ENCODE data around the gene LINGO1.

Gene LINGO1

DNA sequence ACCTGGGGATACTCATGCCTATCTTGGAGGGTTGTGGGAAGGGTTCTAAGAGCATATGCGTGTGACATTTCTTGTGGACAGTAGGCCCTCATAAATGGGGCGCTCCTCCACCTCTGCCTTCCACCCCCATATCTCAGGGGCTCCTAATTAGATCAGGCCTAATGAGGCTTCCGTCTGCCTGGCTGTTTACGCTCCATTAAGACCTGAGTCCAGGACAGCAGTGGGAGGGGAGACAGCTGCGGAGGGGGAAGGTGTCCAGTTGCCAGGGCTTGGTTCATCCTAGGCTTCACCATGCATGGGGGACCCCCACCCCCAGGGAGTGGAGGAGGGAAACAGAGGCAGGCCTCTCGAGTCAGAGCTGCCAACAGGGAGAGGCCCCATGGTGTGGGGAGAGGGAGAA is 9.3 kb upstream of the LINGO1 start:
- Histone ChIP-seq H3K27ac (no peak overlapping the region), H3K4me1 (no peaks in the 10 kb centered on the region), H3K4me3 (no peak overlapping the region), H3K9me3 (no peaks in the 10 kb centered on the region), H3K27me3 (peaks cover 0 to 33% of the 10 kb centered on the region in 2 donors), H3K36me3 (no peaks in the 10 kb centered on the region)
- intact Hi-C loops (cut with DNase I; ENCODE audit: low total_unique reads) = no loop called here
- no peak for DNase-seq
- TF ChIP-seq, protein P1, sequence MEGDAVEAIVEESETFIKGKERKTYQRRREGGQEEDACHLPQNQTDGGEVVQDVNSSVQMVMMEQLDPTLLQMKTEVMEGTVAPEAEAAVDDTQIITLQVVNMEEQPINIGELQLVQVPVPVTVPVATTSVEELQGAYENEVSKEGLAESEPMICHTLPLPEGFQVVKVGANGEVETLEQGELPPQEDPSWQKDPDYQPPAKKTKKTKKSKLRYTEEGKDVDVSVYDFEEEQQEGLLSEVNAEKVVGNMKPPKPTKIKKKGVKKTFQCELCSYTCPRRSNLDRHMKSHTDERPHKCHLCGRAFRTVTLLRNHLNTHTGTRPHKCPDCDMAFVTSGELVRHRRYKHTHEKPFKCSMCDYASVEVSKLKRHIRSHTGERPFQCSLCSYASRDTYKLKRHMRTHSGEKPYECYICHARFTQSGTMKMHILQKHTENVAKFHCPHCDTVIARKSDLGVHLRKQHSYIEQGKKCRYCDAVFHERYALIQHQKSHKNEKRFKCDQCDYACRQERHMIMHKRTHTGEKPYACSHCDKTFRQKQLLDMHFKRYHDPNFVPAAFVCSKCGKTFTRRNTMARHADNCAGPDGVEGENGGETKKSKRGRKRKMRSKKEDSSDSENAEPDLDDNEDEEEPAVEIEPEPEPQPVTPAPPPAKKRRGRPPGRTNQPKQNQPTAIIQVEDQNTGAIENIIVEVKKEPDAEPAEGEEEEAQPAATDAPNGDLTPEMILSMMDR (IDR thresholded peaks at IDR 0.05) = no peak

DNA sequence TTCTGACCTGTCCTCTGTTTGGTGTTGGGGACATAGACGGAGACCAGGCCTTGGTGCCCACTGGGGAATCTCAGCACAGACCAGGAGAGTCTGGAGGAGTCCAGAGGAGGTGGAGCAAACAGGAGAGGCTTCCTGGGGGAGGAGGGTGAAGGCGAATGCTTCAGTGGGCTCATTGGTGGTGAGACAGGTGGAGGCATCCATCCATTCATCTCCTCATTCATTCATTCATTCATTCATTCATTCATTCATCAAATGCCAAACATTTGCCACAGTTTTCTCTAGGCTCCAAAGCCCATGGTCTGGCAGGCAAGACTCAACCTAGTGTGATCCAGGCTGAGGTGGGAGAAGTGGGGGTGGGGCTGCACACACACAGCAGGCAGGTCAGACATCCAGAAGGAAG is 7.9 kb upstream of the LINGO1 start:
- intact Hi-C loops (cut with DNase I; ENCODE audit: low total_unique reads) = no loop called here
- Histone ChIP-seq H3K4me3 (no peak overlapping the region), H3K9me3 (no peaks in the 10 kb centered on the region), H3K4me1 (no peaks in the 10 kb centered on the region), H3K27ac (no peak overlapping the region), H3K36me3 (no peaks in the 10 kb centered on the region), H3K27me3 (peaks cover 0 to 39% of the 10 kb centered on the region in 2 donors)
- DNase-seq = no peak
- TF ChIP-seq, protein P1 (IDR thresholded peaks at IDR 0.05) = no peak

DNA sequence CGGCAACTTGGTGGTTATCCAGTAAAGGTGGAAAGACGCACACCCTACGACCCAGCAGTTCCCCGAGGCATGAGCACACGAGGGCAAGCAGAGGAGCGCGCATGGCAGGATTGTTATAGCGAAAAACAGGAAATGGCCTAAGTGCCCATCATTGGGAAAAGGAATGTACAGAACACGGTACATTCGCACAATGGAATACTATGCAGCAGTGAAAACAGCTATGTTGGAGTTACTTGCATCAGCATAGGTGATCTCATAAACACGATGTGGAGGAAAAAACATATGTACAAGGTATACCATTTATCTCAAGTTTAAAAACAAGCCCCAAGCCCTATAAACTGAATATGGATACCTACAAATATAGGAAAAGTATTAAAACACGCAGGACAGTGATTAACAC is 6.7 kb upstream of the LINGO1 start:
- intact Hi-C loops (cut with DNase I; ENCODE audit: low total_unique reads) = no loop called here
- TF ChIP-seq, protein P1 (IDR thresholded peaks at IDR 0.05) = no peak
- Histone ChIP-seq H3K9me3 (no peaks in the 10 kb centered on the region), H3K27ac (no peak overlapping the region), H3K4me3 (no peak overlapping the region), H3K4me1 (peaks cover 0 to 5% (median 3%) of the 10 kb centered on the region in 4 donors), H3K36me3 (no peaks in the 10 kb centered on the region), H3K27me3 (peaks cover 0 to 48% of the 10 kb centered on the region in 2 donors)
- no peak for DNase-seq

DNA sequence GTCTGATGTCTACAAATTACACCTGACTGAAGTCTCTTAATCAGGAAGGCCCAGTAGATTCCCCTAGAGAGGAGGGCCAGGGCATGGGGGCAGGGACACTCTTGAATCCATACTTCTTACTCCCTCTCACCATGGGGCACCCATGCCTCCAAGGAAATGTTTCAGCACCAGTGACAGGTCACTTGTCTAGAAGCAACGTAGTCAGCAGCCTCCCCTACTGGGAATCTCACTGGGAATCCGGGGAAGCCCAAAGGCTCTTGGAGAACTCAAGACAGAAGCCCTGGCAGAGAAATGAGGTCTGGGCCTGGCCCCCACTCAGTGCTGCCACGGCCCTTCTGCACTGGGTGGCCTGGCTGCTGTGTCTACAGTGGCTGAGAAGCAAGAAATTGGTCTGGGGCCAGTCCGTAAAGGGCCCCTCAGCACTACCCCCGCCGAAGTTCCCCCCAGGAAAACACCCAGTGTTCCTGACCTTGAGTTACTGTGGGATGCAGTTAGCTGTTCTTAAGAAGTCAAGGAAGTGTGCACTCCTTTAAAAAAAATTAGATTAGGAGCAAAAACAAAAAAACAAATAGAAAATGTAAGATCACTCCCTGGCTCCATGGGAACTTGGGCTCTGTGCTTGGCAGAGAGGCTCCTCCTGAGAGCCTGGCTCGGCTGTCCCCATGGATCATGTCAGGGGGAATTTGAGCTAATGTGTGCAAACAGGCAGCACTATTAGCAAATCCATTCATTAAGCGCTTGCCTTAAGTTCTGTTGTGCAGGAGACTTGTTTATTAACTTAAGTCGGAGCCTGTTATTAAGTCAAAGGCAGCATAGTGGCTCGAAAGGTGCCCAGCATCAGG is 5.4 kb upstream of the LINGO1 start:
- intact Hi-C loops (cut with DNase I; ENCODE audit: low total_unique reads) = no loop called here
- Histone ChIP-seq H3K4me3 (no peak overlapping the region), H3K4me1 (peaks cover 0 to 18% (median 10%) of the 10 kb centered on the region in 4 donors), H3K36me3 (no peaks in the 10 kb centered on the region), H3K27me3 (peaks cover 0 to 54% of the 10 kb centered on the region in 2 donors), H3K9me3 (no peaks in the 10 kb centered on the region), H3K27ac (no peak overlapping the region)
- TF ChIP-seq, protein P1 (IDR thresholded peaks at IDR 0.05) = no peak
- no peak for DNase-seq

DNA sequence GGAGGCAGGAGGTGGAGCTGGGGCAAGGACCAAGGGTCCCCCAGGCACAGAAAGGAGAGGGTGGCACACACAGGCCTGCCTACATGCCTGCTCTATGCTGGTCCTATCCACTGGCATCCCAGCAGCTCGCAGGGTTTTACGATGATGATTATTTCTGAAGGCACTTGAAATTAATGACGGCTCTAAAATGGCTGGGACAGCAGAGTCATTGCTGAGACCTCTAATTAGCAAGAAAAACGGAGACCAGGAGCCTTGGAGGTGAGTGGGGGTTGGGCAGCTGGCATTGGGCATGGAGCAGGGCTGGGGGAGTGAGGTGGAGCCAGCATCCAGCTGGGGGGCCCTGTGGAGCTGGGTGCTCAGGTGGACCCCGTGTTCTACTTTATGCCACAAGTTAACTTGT is 3.5 kb upstream of the LINGO1 start:
- no peak overlapping the region for H3K4me3 ChIP-seq
- no peak for DNase-seq

More for the DNA sequence above, 3.5 kb upstream of the LINGO1 start:
- Histone ChIP-seq H3K27ac (no peak overlapping the region), H3K36me3 (no peaks in the 10 kb centered on the region), H3K27me3 (peaks cover 0 to 65% of the 10 kb centered on the region in 2 donors), H3K9me3 (no peaks in the 10 kb centered on the region), H3K4me1 (peaks cover 0 to 34% (median 22%) of the 10 kb centered on the region in 4 donors)
- intact Hi-C loops (cut with DNase I; ENCODE audit: low total_unique reads) = no loop called here
- TF ChIP-seq, protein P1 (IDR thresholded peaks at IDR 0.05) = no peak
